ENCODE measurements around the gene OR2F2.

GRCh38 chr7:143965280-143965679 lies 30.2 kb downstream of the OR2F2 start:
- no peak for TF ChIP-seq ZNF274 (IDR thresholded peaks at IDR 0.05; ENCODE audit: low read depth, low read length)
- no peak for TF ChIP-seq YY1 (IDR thresholded peaks at IDR 0.05; ENCODE audit: insufficient read depth, insufficient read length)
